GM21717 (cell line): ENCODE measurements around the gene SLC6A11.

Experiments used
- ATAC-seq: cut with Tn5 transposase; IDR thresholded peaks from one replicate; pipeline ENCODE4 v1.9.1; 2021; ENCODE audit warnings: mild to moderate bottlenecking, moderate library complexity; ENCODE audit not compliant: unreplicated experiment

The SLC6A11 gene

DNA sequence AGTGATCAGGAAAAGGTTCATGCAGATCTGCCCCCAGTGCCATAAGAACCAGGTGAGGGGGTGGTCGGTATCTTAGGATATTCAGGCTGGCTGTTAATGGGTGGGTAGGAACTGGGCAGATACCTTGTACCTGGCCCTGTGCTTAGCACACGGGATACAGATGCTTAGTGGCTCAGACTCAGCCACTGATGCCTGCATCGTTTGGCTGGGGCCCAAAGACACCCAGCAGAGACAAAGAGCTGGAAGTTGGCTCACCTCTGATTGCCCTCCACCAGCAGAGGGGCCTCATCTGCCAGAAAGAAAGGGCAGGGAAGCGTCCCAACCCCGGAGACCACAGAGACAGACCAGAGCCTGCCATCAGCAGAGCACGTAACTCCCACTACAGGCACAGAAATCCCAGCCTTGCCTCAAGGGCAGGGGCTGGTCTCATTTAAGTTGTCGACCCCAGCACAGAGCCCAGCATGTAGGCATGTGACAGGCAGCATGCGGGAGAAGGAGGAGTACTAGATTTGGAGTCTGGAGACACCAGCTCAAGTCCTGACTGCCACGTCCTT lies 112.5 kb downstream of the SLC6A11 start:
- no peak for ATAC-seq

GRCh38 chr3:10928961-10929471 lies 113.0 kb downstream of the SLC6A11 start:
- ATAC-seq, result no peak

DNA sequence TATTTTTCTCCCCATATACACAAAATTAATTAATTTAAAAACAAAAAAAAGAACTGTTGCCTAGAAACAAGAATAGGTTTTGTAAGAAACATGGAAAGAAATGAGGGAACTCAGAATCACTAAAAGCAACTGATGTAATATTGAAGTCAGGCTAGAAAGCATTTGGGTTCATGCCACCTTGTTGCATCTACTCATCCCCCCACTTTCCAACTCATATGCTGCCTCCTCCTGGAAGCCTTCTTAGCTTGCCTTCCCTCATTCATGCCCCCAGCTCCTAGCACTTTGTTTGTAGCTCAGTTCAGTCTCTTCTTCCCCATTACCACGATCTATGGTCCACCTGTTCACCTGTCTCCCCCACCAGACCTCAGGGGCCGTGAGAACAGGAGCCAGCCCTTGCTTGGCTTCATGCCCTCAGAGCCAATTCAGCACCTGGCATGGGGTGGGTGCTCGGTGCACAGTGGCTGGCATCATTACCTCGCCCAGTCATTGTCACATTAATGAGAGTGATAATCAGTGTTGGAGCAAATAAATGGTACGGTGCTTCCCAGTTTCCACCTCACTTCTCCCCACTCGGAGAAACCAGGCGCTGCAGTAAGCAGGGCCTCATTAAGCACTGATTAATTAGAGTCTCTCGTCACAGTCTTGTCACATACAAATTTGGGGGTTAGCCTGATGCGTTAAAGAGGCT lies 114.1 kb downstream of the SLC6A11 start:
- ATAC-seq, result no peak

GRCh38 chr3:10930666-10931040 lies 114.6 kb downstream of the SLC6A11 start:
- no peak for ATAC-seq

- no peak for ATAC-seq
Observed at GRCh38 chr3:10932596-10932995, 116.6 kb downstream of the SLC6A11 start.

GRCh38 chr3:10933021-10933420 lies 117.0 kb downstream of the SLC6A11 start:
- no peak for ATAC-seq

GRCh38 chr3:10933470-10933804 lies 117.4 kb downstream of the SLC6A11 start:
- no peak for ATAC-seq

DNA sequence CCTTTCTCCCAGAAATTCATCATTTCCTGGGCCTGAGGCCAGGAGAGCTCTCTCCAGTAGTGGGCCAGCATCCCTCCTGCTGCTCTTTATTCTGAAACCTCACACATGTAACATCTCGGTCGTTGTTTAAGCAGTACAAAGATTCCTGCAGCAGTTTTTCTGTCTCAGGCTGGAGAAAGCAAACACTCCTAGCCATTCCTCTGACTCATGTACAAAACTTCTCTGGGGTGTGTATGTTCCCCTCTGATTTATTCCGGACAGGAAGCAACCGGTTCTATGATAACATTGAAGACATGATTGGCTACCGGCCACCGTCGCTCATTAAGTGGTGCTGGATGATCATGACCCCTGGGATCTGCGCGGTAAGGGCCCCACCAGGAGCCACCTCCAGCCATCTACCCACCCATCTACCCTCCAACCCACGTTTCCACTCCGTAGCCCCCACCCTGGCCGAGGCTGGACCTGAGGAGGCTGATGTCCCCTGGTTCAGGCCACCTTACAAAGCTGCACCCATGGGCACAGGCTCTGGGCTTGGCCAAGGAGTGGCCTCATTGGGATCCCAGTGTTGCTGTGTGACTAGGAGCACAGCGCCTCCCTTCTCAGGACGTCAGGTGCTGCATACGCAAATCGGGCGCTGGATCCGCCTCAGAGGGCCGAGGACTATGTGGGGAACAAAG lies 117.9 kb downstream of the SLC6A11 start:
- ATAC-seq, result no peak

DNA sequence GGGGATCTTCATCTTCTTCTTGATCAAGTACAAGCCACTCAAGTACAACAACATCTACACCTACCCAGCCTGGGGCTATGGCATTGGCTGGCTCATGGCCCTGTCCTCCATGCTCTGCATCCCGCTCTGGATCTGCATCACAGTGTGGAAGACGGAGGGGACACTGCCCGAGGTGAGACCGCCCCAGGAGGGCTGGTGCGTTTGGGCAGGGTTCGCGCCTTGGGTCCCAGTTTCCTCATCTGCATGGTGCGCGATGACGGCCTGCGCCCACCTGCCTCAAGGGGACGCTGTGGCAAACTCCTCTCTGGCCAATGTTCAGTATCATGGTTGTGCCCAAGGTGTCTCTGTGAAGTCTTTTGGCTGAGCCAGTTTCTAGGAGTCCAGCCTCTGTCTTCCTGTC lies 119.0 kb downstream of the SLC6A11 start:
- no peak for ATAC-seq

- ATAC-seq, result no peak
Observed at GRCh38 chr3:10935846-10936631, 120.0 kb downstream of the SLC6A11 start.

- ATAC-seq, result no peak
Observed at GRCh38 chr3:10936686-10937085, 120.7 kb downstream of the SLC6A11 start.

- ATAC-seq, result no peak
Observed at GRCh38 chr3:10937141-10937825, 121.3 kb downstream of the SLC6A11 start.

DNA sequence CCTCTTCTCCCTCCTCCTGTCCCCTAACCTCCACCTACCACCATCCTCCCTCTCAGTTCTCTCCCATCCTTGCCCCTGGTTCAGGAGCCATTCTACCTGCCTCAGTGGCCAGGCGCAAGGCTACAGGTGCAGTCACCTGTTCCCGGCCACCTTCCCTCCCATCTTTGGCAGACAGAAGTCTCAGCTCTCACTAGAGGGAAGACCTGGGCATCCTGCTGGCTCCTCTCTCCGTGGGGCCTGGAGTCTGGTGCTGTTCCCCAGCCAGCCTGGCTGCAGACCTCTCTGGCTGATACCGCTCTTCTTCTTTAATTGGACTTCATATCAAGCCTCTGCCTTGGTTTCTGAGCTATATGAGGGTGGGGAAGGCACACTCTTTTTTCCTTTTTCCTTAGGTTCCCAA lies 123.5 kb downstream of the SLC6A11 start:
- ATAC-seq, result no peak

DNA sequence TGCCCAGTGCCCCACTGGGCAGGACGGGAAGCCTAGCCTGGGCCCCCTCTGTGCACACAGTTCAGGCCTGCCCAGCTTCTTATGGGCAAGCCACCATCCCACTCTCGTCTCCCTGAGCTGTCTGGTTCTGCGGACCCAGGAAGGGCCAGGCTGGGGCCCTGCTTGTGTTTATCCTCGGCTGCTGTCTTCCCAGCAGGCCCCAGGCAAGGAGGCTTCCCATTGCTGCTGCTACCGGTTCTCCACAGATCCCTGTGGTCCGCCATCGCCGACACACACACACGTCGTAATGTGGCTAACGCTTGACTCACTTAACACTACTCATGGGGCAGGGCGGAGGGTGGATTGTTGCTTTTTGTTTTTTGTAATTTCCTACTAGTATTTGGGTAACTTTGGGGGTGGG lies 124.1 kb downstream of the SLC6A11 start:
- ATAC-seq, result no peak

DNA sequence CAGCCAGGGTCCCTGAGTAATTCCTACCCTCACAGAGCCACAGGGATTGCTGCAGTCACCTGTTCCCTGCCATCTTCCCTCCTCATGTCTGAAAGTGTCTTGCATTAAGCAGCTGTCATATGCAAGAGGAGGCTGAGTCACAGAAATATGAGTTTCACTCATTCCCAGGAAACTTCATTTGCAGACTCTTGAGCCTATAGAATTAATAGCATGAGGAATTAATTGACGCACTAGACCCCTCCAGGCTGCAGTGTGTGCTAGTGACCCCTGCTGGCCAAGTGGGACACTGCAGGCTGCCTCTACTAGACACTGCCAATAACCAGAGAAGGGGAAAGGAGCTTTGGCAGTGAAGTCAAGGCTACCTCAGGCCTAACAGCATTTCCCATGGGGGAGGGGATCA lies 125.9 kb downstream of the SLC6A11 start:
- ATAC-seq, result no peak

- no peak for ATAC-seq
Observed at GRCh38 chr3:10942690-10943205, 126.7 kb downstream of the SLC6A11 start.

- no peak for ATAC-seq
Observed at GRCh38 chr3:10944866-10945265, 128.8 kb downstream of the SLC6A11 start.

DNA sequence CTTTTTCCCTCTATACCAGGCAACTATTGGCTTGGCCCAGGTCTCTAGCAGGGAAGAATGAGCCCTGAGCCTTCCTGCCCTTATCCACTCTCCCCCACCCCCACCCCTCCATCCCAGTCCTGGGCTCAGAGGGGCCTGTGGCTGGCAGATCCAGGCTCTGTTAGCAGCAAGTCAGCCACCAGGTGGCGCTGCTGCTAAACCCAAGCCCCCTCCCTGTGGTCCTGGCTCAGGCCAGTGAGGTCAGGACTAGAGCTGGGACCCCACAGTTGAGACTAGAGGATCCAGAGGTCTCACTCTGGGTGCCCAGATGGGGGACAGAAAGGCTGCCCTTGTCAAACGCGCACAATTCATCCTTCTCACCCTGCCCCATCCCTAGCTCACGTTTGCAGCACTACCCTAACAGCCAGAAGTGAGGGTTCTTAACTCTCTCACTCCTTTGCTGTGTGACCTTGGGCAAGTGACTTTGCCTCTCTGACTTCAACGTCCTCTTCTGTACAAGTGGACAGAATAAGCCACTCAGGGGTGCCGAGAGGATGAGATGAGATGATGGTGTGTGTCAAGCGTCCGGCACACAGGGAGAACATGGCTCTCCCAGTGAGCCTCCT lies 129.8 kb downstream of the SLC6A11 start:
- ATAC-seq, result no peak

- no peak for ATAC-seq
Observed at GRCh38 chr3:10946526-10946925, 130.5 kb downstream of the SLC6A11 start.

DNA sequence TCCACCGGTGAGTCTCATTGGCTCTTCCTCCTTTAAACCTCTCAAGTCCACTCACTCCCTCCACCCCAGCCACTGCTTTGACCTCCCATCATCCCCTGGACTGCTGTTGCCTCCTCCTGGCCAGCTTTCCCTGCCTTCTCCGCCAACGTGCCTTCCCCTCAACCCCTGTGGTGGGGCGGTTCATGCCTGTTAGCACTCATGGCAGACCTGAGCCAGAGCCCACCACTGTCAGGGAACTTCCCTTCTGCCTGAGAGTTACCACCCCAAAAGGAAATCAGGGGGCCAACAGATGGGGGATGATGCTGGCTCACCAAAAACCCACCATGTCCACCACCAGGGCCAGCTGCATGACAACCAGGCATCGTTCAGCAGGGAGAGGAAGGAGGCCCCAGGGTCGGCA lies 132.3 kb downstream of the SLC6A11 start:
- no peak for ATAC-seq
